Keratinocyte (primary cell): ENCODE measurements around the gene CTNND2. TPM values are rescaled to one million over a fixed set of nuclear protein-coding genes. Genes with fewer than 3 reads are reported as not detected.

ENCODE experiments used
- DNase-seq: peaks from one replicate; pipeline ENCODE4 v3.0.0-alpha.2; 2011; ENCODE audit warnings: low read depth, missing footprints, low spot score
- FAIRE-seq: peaks from 2 replicates; lab custom pipeline; 2011; peaks lifted over from hg19 to GRCh38; lab: Jason Lieb, UNC
- H2AFZ ChIP-seq: 2 replicates; pipeline ENCODE4 v1.6.0; 2012; ENCODE audit warnings: low read length, control low read depth, inconsistent platforms; ENCODE audit not compliant: control insufficient read depth
- H3K27ac ChIP-seq: 2 replicates; pipeline ENCODE4 v1.5.1; 2011; ENCODE audit warnings: low read length; ENCODE audit not compliant: control insufficient read depth, insufficient read depth
- H3K27me3 ChIP-seq: 3 replicates; pipeline ENCODE4 v1.6.0; 2011; ENCODE audit warnings: low read length; ENCODE audit not compliant: control insufficient read depth, insufficient read depth; ENCODE audit errors: extremely low read depth
- H3K36me3 ChIP-seq, 2 experiments: 2 replicates in 1 of 2; 3 replicates in 1 of 2; pipeline ENCODE4 v1.5.1; 2011; ENCODE audit warnings: low read length in 2 of 2, mild to moderate bottlenecking in 1 of 2; ENCODE audit not compliant: control insufficient read depth in 2 of 2, insufficient read depth in 2 of 2; ENCODE audit errors: extremely low read depth in 1 of 2
- H3K4me1 ChIP-seq: 3 replicates; pipeline ENCODE4 v1.5.1; 2011; ENCODE audit warnings: low read length; ENCODE audit not compliant: control insufficient read depth, insufficient read depth; ENCODE audit errors: extremely low read depth
- H3K4me2 ChIP-seq: 3 replicates; pipeline ENCODE4 v1.6.0; 2011; ENCODE audit warnings: low read depth, low read length; ENCODE audit not compliant: control insufficient read depth, insufficient read depth; ENCODE audit errors: extremely low read depth
- H3K4me3 ChIP-seq, 3 experiments: fragments of 200-600 bp in 1 of 3; sonication (generic) in 1 of 3; 2 replicates in 2 of 3; 3 replicates in 1 of 3; pipeline ENCODE4 v1.5.1; 2011 to 2016; ENCODE audit warnings: low read length in 3 of 3, mild to moderate bottlenecking in 3 of 3, control low read depth in 2 of 3, inconsistent platforms in 1 of 3, low read depth in 1 of 3, mixed read lengths in 1 of 3, mixed run types in 1 of 3, moderate library complexity in 1 of 3; ENCODE audit not compliant: control insufficient read depth in 2 of 3, insufficient read depth in 2 of 3; ENCODE audit errors: extremely low read depth in 1 of 3
- H3K79me2 ChIP-seq: 2 replicates; pipeline ENCODE4 v1.6.0; 2012; ENCODE audit warnings: low read length; ENCODE audit not compliant: control insufficient read depth, insufficient read depth
- H3K9ac ChIP-seq: 3 replicates; pipeline ENCODE4 v1.6.0; 2011; ENCODE audit warnings: low read length; ENCODE audit not compliant: control insufficient read depth, insufficient read depth; ENCODE audit errors: extremely low read depth
- H3K9me1 ChIP-seq: 3 replicates; pipeline ENCODE4 v1.6.0; 2011; ENCODE audit warnings: low read length; ENCODE audit not compliant: control insufficient read depth, insufficient read depth; ENCODE audit errors: extremely low read depth
- H3K9me3 ChIP-seq: 2 replicates; pipeline ENCODE4 v1.5.1; 2012; ENCODE audit warnings: low read depth, low read length; ENCODE audit not compliant: control insufficient read depth
- H4K20me1 ChIP-seq: 3 replicates; pipeline ENCODE4 v1.6.0; 2011; ENCODE audit warnings: low read length; ENCODE audit not compliant: control insufficient read depth, insufficient read depth; ENCODE audit errors: extremely low read depth
- EZH2 ChIP-seq: IDR thresholded peaks from one replicate; pipeline ENCODE4 v1.6.1; 2012; ENCODE audit warnings: inconsistent platforms, mild to moderate bottlenecking, low read length, moderate library complexity
- dilution Hi-C: fragments of 300-500 bp; cut with MboI; formaldehyde crosslinking; loops from one replicate; pipeline ENCODE4 v1.7.0; 2020; ENCODE audit warnings: low sequenced_read_pairs; ENCODE audit not compliant: extremely low pct_ligation_motif_present
- polyA plus RNA-seq, 5 experiments: library from polyadenylated mRNA; depleted of rRNA in 3 of 5; stranded (reverse) in 3 of 5; stranded (forward) in 1 of 5; unstranded in 1 of 5; fragments of >200 nt; gene quantifications; 1 replicate in 1 of 5; 2 replicates in 3 of 5; 3 replicates in 1 of 5; pipeline versions ENCODE4 v1.2.1 to v1.2.3, GENCODE V29; 2011 to 2012; ENCODE audit warnings: missing spikeins in 2 of 5, low read depth in 1 of 5, low replicate concordance in 1 of 5
- TF ChIP-seq, protein P1 (sequence below), 3 experiments: IDR thresholded peaks in 1 of 3; conservative IDR thresholded peaks in 1 of 3; optimal IDR thresholded peaks in 1 of 3; 2 replicates in 2 of 3; 3 replicates in 1 of 3; pipeline versions ENCODE3 to v1.5.1; 2011; ENCODE audit warnings: low read length in 3 of 3, mild to moderate bottlenecking in 3 of 3, moderate library complexity in 2 of 3, control low read depth in 1 of 3, inconsistent platforms in 1 of 3; ENCODE audit not compliant: insufficient read depth in 2 of 3; ENCODE audit errors: extremely low read depth in 1 of 3

Gene CTNND2
- polyA plus RNA-seq, 1 donor (not counting 4 experiments of a cell fraction or from before 2014, with no cell fraction given), result not detected

DNA sequence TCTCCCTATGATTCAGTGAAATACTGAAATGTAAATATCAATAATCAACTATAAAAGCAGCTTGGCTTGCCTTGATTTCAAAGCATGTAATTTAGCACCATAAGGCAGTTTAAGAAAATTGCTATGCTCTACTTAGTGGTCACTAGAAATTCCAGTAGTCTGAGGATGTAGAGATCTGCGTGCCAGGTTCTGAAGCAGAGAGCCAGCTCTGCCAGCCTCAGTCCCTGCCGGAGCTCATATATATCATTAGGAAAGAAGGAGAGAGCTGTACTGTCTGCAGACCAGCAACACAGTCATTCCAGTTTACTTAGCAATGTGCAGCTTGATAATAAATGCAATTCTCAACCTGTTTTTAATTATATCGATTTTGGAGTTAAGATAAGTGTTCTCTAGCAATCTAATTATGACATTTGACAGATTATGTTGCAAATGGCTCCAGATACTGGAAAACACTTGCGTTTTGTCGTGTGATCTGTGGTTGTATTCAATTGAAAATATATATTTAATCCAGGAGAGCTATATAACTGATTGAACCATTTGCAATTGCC, 540.5 kb downstream of the CTNND2 start:
- dilution Hi-C loops, result no loop called here
- no peak overlapping the region for H3K4me3 ChIP-seq
- H2AFZ ChIP-seq, result no peak overlapping the region
- no peak overlapping the region for H3K9ac ChIP-seq
- H3K9me3 ChIP-seq, result no peaks in the 10 kb centered on the region
- DNase-seq (no peak), FAIRE-seq (no peak)
- no peak overlapping the region for H3K4me2 ChIP-seq
- no peaks in the 10 kb centered on the region for H3K4me1 ChIP-seq
- H3K27ac ChIP-seq, result no peak overlapping the region
- no peaks in the 10 kb centered on the region for H3K36me3 ChIP-seq
- H3K9me1 ChIP-seq, result no peaks in the 10 kb centered on the region
- H4K20me1 ChIP-seq, result no peaks in the 10 kb centered on the region
- TF ChIP-seq, protein P1, sequence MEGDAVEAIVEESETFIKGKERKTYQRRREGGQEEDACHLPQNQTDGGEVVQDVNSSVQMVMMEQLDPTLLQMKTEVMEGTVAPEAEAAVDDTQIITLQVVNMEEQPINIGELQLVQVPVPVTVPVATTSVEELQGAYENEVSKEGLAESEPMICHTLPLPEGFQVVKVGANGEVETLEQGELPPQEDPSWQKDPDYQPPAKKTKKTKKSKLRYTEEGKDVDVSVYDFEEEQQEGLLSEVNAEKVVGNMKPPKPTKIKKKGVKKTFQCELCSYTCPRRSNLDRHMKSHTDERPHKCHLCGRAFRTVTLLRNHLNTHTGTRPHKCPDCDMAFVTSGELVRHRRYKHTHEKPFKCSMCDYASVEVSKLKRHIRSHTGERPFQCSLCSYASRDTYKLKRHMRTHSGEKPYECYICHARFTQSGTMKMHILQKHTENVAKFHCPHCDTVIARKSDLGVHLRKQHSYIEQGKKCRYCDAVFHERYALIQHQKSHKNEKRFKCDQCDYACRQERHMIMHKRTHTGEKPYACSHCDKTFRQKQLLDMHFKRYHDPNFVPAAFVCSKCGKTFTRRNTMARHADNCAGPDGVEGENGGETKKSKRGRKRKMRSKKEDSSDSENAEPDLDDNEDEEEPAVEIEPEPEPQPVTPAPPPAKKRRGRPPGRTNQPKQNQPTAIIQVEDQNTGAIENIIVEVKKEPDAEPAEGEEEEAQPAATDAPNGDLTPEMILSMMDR (optimal IDR thresholded peaks at IDR 0.05 in 1 of 3, IDR thresholded peaks at IDR 0.05 in 1 of 3, conservative IDR thresholded peaks at IDR 0.05 in 1 of 3; ENCODE audit: extremely low read depth in 1 of 3, insufficient read depth in 2 of 3, low read length in 3 of 3), result no peak
- no peak for TF ChIP-seq EZH2
- no peaks in the 10 kb centered on the region for H3K27me3 ChIP-seq
- H3K79me2 ChIP-seq, result no peaks in the 10 kb centered on the region

DNA sequence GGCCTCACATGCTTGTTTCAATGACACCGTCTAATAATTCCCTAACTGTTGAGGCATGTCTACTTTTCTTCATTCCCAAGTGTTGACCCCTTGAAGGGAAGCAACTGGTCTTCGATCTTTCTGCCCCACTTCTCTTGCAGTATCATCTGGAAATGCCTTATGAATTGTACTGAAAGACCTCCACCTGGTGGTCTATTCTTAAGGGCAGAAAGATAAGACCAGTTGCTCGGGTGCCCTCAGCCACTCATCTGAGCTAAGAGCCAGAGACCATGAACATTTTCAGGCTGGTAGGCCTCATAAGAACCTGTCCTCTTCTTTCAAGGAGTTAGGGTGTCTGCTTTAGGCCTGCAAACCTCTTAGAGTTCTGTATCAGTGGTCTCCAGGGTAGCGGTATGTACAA, 542.5 kb downstream of the CTNND2 start:
- H3K36me3 ChIP-seq, result no peaks in the 10 kb centered on the region
- H3K9me1 ChIP-seq, result no peaks in the 10 kb centered on the region
- no peaks in the 10 kb centered on the region for H3K79me2 ChIP-seq
- no peaks in the 10 kb centered on the region for H3K9me3 ChIP-seq
- H3K4me2 ChIP-seq, result no peak overlapping the region
- no peak for DNase-seq
- H3K27ac ChIP-seq, result no peak overlapping the region
- dilution Hi-C loops, result no loop called here
- no peaks in the 10 kb centered on the region for H3K4me1 ChIP-seq
- no peak overlapping the region for H3K4me3 ChIP-seq
- H4K20me1 ChIP-seq, result no peaks in the 10 kb centered on the region
- no peak for FAIRE-seq
- H3K27me3 ChIP-seq, result no peaks in the 10 kb centered on the region
- TF ChIP-seq, protein P1 (optimal IDR thresholded peaks at IDR 0.05 in 1 of 3, IDR thresholded peaks at IDR 0.05 in 1 of 3, conservative IDR thresholded peaks at IDR 0.05 in 1 of 3; ENCODE audit: extremely low read depth in 1 of 3, insufficient read depth in 2 of 3, low read length in 3 of 3), result no peak
- TF ChIP-seq EZH2, result no peak
- H3K9ac ChIP-seq, result no peak overlapping the region
- H2AFZ ChIP-seq, result no peak overlapping the region
